Neutrophil (primary cell): ENCODE results near the gene NXPH3.

ENCODE experiments used
- H3K27ac ChIP-seq: fragments of 200-600 bp; sonication (generic); 2 replicates; pipeline ENCODE4 v1.5.1; 2016; ENCODE audit warnings: mild to moderate bottlenecking, moderate library complexity
- H3K27me3 ChIP-seq: fragments of 200-600 bp; sonication (generic); 2 replicates; pipeline ENCODE4 v1.6.0; 2016; ENCODE audit warnings: mild to moderate bottlenecking
- H3K36me3 ChIP-seq: fragments of 200-600 bp; sonication (generic); 2 replicates; pipeline ENCODE4 v1.5.1; 2017
- H3K4me1 ChIP-seq, 2 experiments: fragments of 200-600 bp in 1 of 2; sonication (generic) in 1 of 2; 1 replicate in 1 of 2; 2 replicates in 1 of 2; pipeline versions ENCODE4 v1.5.1 to v1.6.1; 2013 to 2016; ENCODE audit warnings: low read depth in 1 of 2, low read length in 1 of 2, mild to moderate bottlenecking in 1 of 2, moderate library complexity in 1 of 2; ENCODE audit not compliant: control insufficient read depth in 1 of 2, insufficient read depth in 1 of 2
- H3K4me3 ChIP-seq, 2 experiments: fragments of 200-600 bp in 1 of 2; sonication (generic) in 1 of 2; 1 replicate in 1 of 2; 2 replicates in 1 of 2; pipeline ENCODE4 v1.5.1; 2013 to 2016; ENCODE audit warnings: low read depth in 1 of 2, low read length in 1 of 2, mild to moderate bottlenecking in 1 of 2, moderate library complexity in 1 of 2
- H3K9me3 ChIP-seq: fragments of 200-600 bp; sonication (generic); 2 replicates; pipeline ENCODE4 v1.5.1; 2016
- TF ChIP-seq, protein P1 (sequence below): fragments of 200-600 bp; sonication (generic); IDR thresholded peaks from 2 replicates; pipeline ENCODE4 v1.5.1; 2016; ENCODE audit warnings: antibody characterized with exemption

NXPH3 gene

DNA sequence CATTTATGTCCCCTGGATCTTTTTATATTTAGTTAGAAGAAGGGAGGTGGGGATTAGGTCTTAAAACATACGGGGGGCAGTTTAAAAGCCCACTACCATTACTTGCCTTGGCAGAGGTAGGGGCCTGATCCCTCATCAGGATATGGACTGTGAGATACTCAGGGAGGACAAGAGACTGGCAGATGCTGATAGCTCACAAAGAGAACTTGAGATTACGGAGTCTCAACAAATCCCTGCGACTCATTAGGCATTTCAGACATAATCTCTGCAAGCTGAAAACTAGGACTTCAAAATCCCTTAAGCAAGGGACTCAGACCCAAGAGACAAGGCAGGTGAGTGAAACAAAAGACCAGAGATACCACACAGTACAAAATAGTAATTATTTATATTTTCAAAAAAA is 23.2 kb downstream of the NXPH3 start:
- H3K27me3 ChIP-seq: no peaks in the 10 kb centered on the region

GRCh38 chr17:49600949-49601348 is 25.3 kb downstream of the NXPH3 start:
- no peaks in the 10 kb centered on the region for H3K27me3 ChIP-seq
- H3K9me3 ChIP-seq: no peaks in the 10 kb centered on the region
- H3K27ac ChIP-seq: no peak overlapping the region
- TF ChIP-seq, protein P1, sequence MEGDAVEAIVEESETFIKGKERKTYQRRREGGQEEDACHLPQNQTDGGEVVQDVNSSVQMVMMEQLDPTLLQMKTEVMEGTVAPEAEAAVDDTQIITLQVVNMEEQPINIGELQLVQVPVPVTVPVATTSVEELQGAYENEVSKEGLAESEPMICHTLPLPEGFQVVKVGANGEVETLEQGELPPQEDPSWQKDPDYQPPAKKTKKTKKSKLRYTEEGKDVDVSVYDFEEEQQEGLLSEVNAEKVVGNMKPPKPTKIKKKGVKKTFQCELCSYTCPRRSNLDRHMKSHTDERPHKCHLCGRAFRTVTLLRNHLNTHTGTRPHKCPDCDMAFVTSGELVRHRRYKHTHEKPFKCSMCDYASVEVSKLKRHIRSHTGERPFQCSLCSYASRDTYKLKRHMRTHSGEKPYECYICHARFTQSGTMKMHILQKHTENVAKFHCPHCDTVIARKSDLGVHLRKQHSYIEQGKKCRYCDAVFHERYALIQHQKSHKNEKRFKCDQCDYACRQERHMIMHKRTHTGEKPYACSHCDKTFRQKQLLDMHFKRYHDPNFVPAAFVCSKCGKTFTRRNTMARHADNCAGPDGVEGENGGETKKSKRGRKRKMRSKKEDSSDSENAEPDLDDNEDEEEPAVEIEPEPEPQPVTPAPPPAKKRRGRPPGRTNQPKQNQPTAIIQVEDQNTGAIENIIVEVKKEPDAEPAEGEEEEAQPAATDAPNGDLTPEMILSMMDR: no peak
- no peaks in the 10 kb centered on the region for H3K4me1 ChIP-seq
- H3K4me3 ChIP-seq: no peak overlapping the region
- peaks cover 97% of the 10 kb centered on the region for H3K36me3 ChIP-seq

More for the DNA sequence above, 23.2 kb downstream of the NXPH3 start:
- TF ChIP-seq, protein P1: no peak
- no peak overlapping the region for H3K4me3 ChIP-seq
- H3K27ac ChIP-seq: no peak overlapping the region
- H3K36me3 ChIP-seq: peaks cover 92% of the 10 kb centered on the region
- H3K4me1 ChIP-seq: no peaks in the 10 kb centered on the region
- H3K9me3 ChIP-seq: no peaks in the 10 kb centered on the region

DNA sequence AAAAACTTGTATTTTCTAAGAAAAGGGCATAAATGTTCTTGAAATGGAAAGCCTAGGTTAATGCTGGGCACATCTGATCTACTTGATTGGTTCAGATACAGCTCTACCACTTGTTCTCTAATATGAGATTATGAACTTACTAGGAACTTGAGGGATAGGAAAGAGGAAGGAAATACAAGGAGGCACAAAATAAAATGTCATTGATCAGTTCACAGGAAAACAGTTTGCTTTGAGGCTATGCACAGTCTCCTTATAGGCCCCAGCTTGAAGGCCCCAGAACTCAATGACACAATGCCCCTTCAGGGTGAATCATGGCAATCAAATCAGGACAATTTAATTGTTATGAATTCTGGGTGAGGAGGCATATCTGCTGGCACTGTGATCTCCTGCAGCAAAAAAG is 27.1 kb downstream of the NXPH3 start:
- TF ChIP-seq, protein P1: no peak
- Histone ChIP-seq H3K36me3 (peaks cover 97% of the 10 kb centered on the region), H3K9me3 (no peaks in the 10 kb centered on the region)

GRCh38 chr17:49603238-49603637 is 27.6 kb downstream of the NXPH3 start:
- TF ChIP-seq, protein P1: no peak
- H3K9me3 ChIP-seq: no peaks in the 10 kb centered on the region
- no peaks in the 10 kb centered on the region for H3K4me1 ChIP-seq
- H3K36me3 ChIP-seq: peaks cover 97% of the 10 kb centered on the region
- no peaks in the 10 kb centered on the region for H3K27me3 ChIP-seq
- H3K4me3 ChIP-seq: no peak overlapping the region
- no peak overlapping the region for H3K27ac ChIP-seq

More for the DNA sequence above, 27.1 kb downstream of the NXPH3 start:
- Histone ChIP-seq H3K27ac (no peak overlapping the region), H3K4me3 (no peak overlapping the region), H3K27me3 (no peaks in the 10 kb centered on the region), H3K4me1 (no peaks in the 10 kb centered on the region)

DNA sequence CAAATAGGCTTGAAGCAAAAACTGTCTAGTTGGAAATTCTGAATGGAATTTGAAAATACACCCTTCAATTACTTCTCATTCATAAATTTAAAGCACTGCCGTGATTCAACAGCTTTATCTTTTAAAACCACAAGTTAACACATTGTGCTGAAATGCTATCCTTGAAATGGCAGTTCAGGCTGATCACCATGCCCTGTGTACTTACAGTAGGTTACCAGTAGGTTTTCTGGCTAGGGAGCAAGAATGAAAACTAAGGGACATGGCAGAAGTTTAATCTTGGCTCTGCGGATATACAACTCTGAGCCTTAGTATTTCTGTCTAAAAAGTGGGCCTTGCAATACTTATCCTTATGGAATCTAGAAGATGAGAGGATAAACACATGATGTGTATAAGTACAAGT is 28.0 kb downstream of the NXPH3 start:
- no peaks in the 10 kb centered on the region for H3K27me3 ChIP-seq
- TF ChIP-seq, protein P1: no peak
- no peak overlapping the region for H3K27ac ChIP-seq
- no peaks in the 10 kb centered on the region for H3K9me3 ChIP-seq
- H3K4me1 ChIP-seq: no peaks in the 10 kb centered on the region
- peaks cover 97% of the 10 kb centered on the region for H3K36me3 ChIP-seq
- no peak overlapping the region for H3K4me3 ChIP-seq
